H9 (cell line): ENCODE measurements around the gene NXNL2. TPM values are rescaled to one million over a fixed set of nuclear protein-coding genes. Genes with fewer than 3 reads are reported as not detected.
A peak's percentile ranks its signal among the peaks of the same experiment; 100 is the strongest.

Source experiments
- DNase-seq: peaks from one replicate; pipeline ENCODE4 v3.0.0-alpha.2; 2017
- H2AFZ ChIP-seq: one replicate; pipeline ENCODE4 v1.6.1; 2013; ENCODE audit warnings: mild to moderate bottlenecking, low read length, control low read depth, moderate library complexity
- H2AK5ac ChIP-seq: 2 replicates; pipeline ENCODE4 v1.6.1; 2013; ENCODE audit warnings: low read length, control low read depth, mixed read lengths; ENCODE audit not compliant: insufficient read length
- H2BK120ac ChIP-seq: one replicate; pipeline ENCODE4 v1.6.1; 2013; ENCODE audit warnings: low read depth, mild to moderate bottlenecking, low read length, control low read depth, inconsistent platforms; ENCODE audit not compliant: poor library complexity, severe bottlenecking
- H2BK12ac ChIP-seq: 2 replicates; pipeline ENCODE4 v1.6.1; 2013; ENCODE audit warnings: low read length, control low read depth, mixed read lengths, low read depth; ENCODE audit not compliant: insufficient read length
- H2BK15ac ChIP-seq: 2 replicates; pipeline ENCODE4 v1.6.1; 2013; ENCODE audit warnings: low read depth, low read length, control low read depth
- H2BK20ac ChIP-seq: one replicate; pipeline ENCODE4 v1.6.1; 2013; ENCODE audit warnings: low read depth, mild to moderate bottlenecking, low read length, control low read depth, inconsistent platforms; ENCODE audit not compliant: poor library complexity, severe bottlenecking
- H2BK5ac ChIP-seq: 2 replicates; pipeline ENCODE4 v1.6.1; 2013; ENCODE audit warnings: low read length, control low read depth, mixed read lengths; ENCODE audit not compliant: insufficient read length
- H3K14ac ChIP-seq: 2 replicates; pipeline ENCODE4 v1.6.1; 2013; ENCODE audit warnings: low read length, control low read depth; ENCODE audit not compliant: insufficient read depth
- H3K18ac ChIP-seq: 2 replicates; pipeline ENCODE4 v1.6.1; 2013; ENCODE audit warnings: low read depth, mild to moderate bottlenecking, mixed read lengths, low read length, control low read depth; ENCODE audit not compliant: insufficient read length
- H3K23ac ChIP-seq: 2 replicates; pipeline ENCODE4 v1.6.1; 2013; ENCODE audit warnings: low read length, control low read depth, mixed read lengths, low read depth; ENCODE audit not compliant: insufficient read length
- H3K23me2 ChIP-seq: 2 replicates; pipeline ENCODE4 v1.6.1; 2013; ENCODE audit warnings: low read depth, mild to moderate bottlenecking, mixed read lengths, low read length, control low read depth; ENCODE audit not compliant: insufficient read length, poor library complexity, severe bottlenecking
- H3K27ac ChIP-seq: 2 replicates; pipeline ENCODE4 v1.5.1; 2013; ENCODE audit warnings: low read length, control low read depth, mixed read lengths, low read depth; ENCODE audit not compliant: insufficient read length
- H3K27me3 ChIP-seq: 2 replicates; pipeline ENCODE4 v1.6.1; 2013; ENCODE audit warnings: low read length, control low read depth, inconsistent platforms; ENCODE audit not compliant: insufficient read depth
- H3K4ac ChIP-seq: 2 replicates; pipeline ENCODE4 v1.6.1; 2013; ENCODE audit warnings: low read depth, mild to moderate bottlenecking, control low read depth, inconsistent platforms, low read length, moderate library complexity
- H3K4me1 ChIP-seq: 2 replicates; pipeline ENCODE4 v1.6.1; 2013; ENCODE audit warnings: low read length, control low read depth, inconsistent platforms; ENCODE audit not compliant: insufficient read depth
- H3K4me2 ChIP-seq: 2 replicates; pipeline ENCODE4 v1.6.1; 2013; ENCODE audit warnings: low read length, control low read depth, mixed read lengths; ENCODE audit not compliant: insufficient read length, insufficient read depth
- H3K56ac ChIP-seq: 2 replicates; pipeline ENCODE4 v1.6.1; 2013; ENCODE audit warnings: low read depth, mild to moderate bottlenecking, mixed read lengths, low read length, control low read depth; ENCODE audit not compliant: insufficient read length
- H3K79me1 ChIP-seq: 2 replicates; pipeline ENCODE4 v1.6.1; 2013; ENCODE audit warnings: low read depth, mild to moderate bottlenecking, moderate library complexity, low read length, control low read depth, inconsistent platforms; ENCODE audit not compliant: insufficient read depth, poor library complexity, severe bottlenecking
- H3K79me2 ChIP-seq: 2 replicates; pipeline ENCODE4 v1.6.1; 2013; ENCODE audit warnings: low read length, control low read depth, inconsistent platforms; ENCODE audit not compliant: insufficient read depth
- H3K9ac ChIP-seq: 2 replicates; pipeline ENCODE4 v1.6.1; 2013; ENCODE audit warnings: low read length, control low read depth, mixed read lengths; ENCODE audit not compliant: insufficient read length; ENCODE audit errors: extremely low read depth
- H3K9me3 ChIP-seq: one replicate; pipeline ENCODE4 v1.6.1; 2013; ENCODE audit warnings: low read depth, low read length, inconsistent platforms; ENCODE audit not compliant: control insufficient read depth
- H3T11ph ChIP-seq: one replicate; pipeline ENCODE4 v1.6.1; 2013; ENCODE audit warnings: mild to moderate bottlenecking, low read length, control low read depth, inconsistent platforms
- H4K20me1 ChIP-seq: one replicate; pipeline ENCODE4 v1.6.1; 2013; ENCODE audit not compliant: control insufficient read depth, insufficient read length, insufficient read depth
- H4K5ac ChIP-seq: 2 replicates; pipeline ENCODE4 v1.6.1; 2013; ENCODE audit warnings: low read depth, mild to moderate bottlenecking, mixed read lengths, low read length, control low read depth; ENCODE audit not compliant: insufficient read length
- H4K8ac ChIP-seq: replicated peaks from 2 replicates; pipeline ENCODE4 v1.6.1; 2013; ENCODE audit warnings: low read length, control low read depth, mixed read lengths, low read depth; ENCODE audit not compliant: insufficient read length
- H4K91ac ChIP-seq: 2 replicates; pipeline ENCODE4 v1.6.1; 2013; ENCODE audit warnings: low read depth, mild to moderate bottlenecking, moderate library complexity, mixed read lengths, low read length, control low read depth; ENCODE audit not compliant: insufficient read length
- H3K27ac Mint-ChIP-seq, 3 experiments: 2 replicates in 2 of 3; 3 replicates in 1 of 3; pipeline ENCODE4 v1.8.0; 2020 to 2021; ENCODE audit warnings: mixed read lengths in 3 of 3, mild to moderate bottlenecking in 1 of 3, moderate library complexity in 1 of 3
- H3K27me3 Mint-ChIP-seq: 2 replicates; pipeline ENCODE4 v1.8.0; 2021; ENCODE audit warnings: low read depth, mild to moderate bottlenecking, moderate library complexity, mixed read lengths
- H3K36me3 Mint-ChIP-seq, 3 experiments: 2 replicates in 2 of 3; 3 replicates in 1 of 3; pipeline ENCODE4 v1.8.0; 2020 to 2021; ENCODE audit warnings: low read depth in 3 of 3, mixed read lengths in 3 of 3; ENCODE audit not compliant: insufficient read depth in 1 of 3
- H3K4me1 Mint-ChIP-seq, 2 experiments: 2 replicates each; pipeline ENCODE4 v1.8.0; 2020; ENCODE audit warnings: mixed read lengths in 2 of 2
- H3K4me3 Mint-ChIP-seq, 2 experiments: 2 replicates in 1 of 2; 3 replicates in 1 of 2; pipeline ENCODE4 v1.8.0; 2020 to 2021; ENCODE audit warnings: mild to moderate bottlenecking in 2 of 2, mixed read lengths in 2 of 2, moderate library complexity in 1 of 2
- H3K9me3 Mint-ChIP-seq, 2 experiments: 2 replicates in 1 of 2; 3 replicates in 1 of 2; pipeline ENCODE4 v1.8.0; 2020; ENCODE audit warnings: mild to moderate bottlenecking in 2 of 2, mixed read lengths in 2 of 2, moderate library complexity in 1 of 2
- CTCF ChIP-seq: fragments of 200-600 bp; sonication (generic); conservative IDR thresholded peaks from 3 replicates; pipeline ENCODE4 v1.8.0; 2021; ENCODE audit warnings: antibody characterized with exemption, mild to moderate bottlenecking
- WGBS: extraction: QIAGEN DNeasy Blood & Tissue Kit; methylation state at CpG from one replicate; pipeline ENCODE4 v1.1.7; 2013; ENCODE audit warnings: missing lambda C conversion rate, low lambda C conversion rate, mixed read lengths; ENCODE audit not compliant: insufficient read length; ENCODE audit errors: extremely low coverage; 5-methylcytosine and 5-hydroxymethylcytosine counted together
- total RNA-seq: library from RNA; stranded (reverse); gene quantifications from 2 replicates; pipeline ENCODE4 v1.2.1, GENCODE V29; 2021

NXNL2 gene
- total RNA-seq, 1 experiment from 2014 or later, result 0.57 TPM

GRCh38 chr9:88580961-88581360 lies 46.0 kb downstream of the NXNL2 start:
- H3K4ac ChIP-seq, result no peak overlapping the region
- TF ChIP-seq CTCF, result no peak
- Mint-ChIP-seq H3K27ac (peak overlapping the region in 1 of 3 experiments; percentile 43; a peak in 1 of 7 replicates), H3K4me3 (no peak overlapping the region), H3K4me1 (peaks cover 0 to 4% of the 10 kb centered on the region in 2 experiments; a peak in 1 of 4 replicates), H3K27me3 (peaks cover 7% of the 10 kb centered on the region), H3K36me3 (no peaks in the 10 kb centered on the region), H3K9me3 (no peaks in the 10 kb centered on the region)
- H2AK5ac ChIP-seq, result no peak overlapping the region
- H3T11ph ChIP-seq, result no peak overlapping the region
- no peak overlapping the region for H4K91ac ChIP-seq
- H2AFZ ChIP-seq, result no peak overlapping the region
- H4K20me1 ChIP-seq, result no peaks in the 10 kb centered on the region
- no peaks in the 10 kb centered on the region for H3K9me3 ChIP-seq
- no peaks in the 10 kb centered on the region for H3K27me3 ChIP-seq
- no peaks in the 10 kb centered on the region for H3K23me2 ChIP-seq
- H3K14ac ChIP-seq, result no peak overlapping the region
- no peak overlapping the region for H3K27ac ChIP-seq
- no peak overlapping the region for H3K18ac ChIP-seq
- H3K4me2 ChIP-seq, result no peak overlapping the region
- H2BK120ac ChIP-seq, result no peak overlapping the region
- no peak overlapping the region for H4K5ac ChIP-seq
- H4K8ac ChIP-seq, result no peak overlapping the region
- H2BK20ac ChIP-seq, result no peak overlapping the region
- no peak overlapping the region for H3K9ac ChIP-seq
- H3K56ac ChIP-seq, result no peak overlapping the region
- no peaks in the 10 kb centered on the region for H3K79me1 ChIP-seq
- WGBS, result no CpG with 5 or more reads among the region's 5 CpGs
- no peak overlapping the region for H2BK15ac ChIP-seq
- H3K4me1 ChIP-seq, result no peaks in the 10 kb centered on the region
- H3K23ac ChIP-seq, result no peak overlapping the region
- H2BK12ac ChIP-seq, result no peak overlapping the region
- DNase-seq, result no peak
- H2BK5ac ChIP-seq, result no peak overlapping the region
- no peaks in the 10 kb centered on the region for H3K79me2 ChIP-seq
